Subcutaneous adipose tissue (tissue), 4 donors: ENCODE measurements around the gene PIAS1. TPM values are rescaled to one million over a fixed set of nuclear protein-coding genes. Genes with fewer than 3 reads are reported as not detected.

Experiments
- total RNA-seq, 4 donors: library from RNA; depleted of rRNA; stranded (reverse); fragments of >200 nt; gene quantifications; one replicate each; pipeline ENCODE4 v1.1.0, GENCODE V29; 2016
- TF ChIP-seq, protein P1 (sequence below): fragments of 450-650 bp; IDR thresholded peaks from one replicate; pipeline ENCODE4 v1.5.1; 2016; ENCODE audit warnings: low read depth, mild to moderate bottlenecking, control low read depth, antibody characterized with exemption, moderate library complexity

The PIAS1 gene
- total RNA-seq, 4 donors from 2014 or later, result 34.3 to 68.8 (median 45.4) TPM

GRCh38 chr15:68204361-68204760 is 150.2 kb downstream of the PIAS1 start:
- TF ChIP-seq, protein P1, sequence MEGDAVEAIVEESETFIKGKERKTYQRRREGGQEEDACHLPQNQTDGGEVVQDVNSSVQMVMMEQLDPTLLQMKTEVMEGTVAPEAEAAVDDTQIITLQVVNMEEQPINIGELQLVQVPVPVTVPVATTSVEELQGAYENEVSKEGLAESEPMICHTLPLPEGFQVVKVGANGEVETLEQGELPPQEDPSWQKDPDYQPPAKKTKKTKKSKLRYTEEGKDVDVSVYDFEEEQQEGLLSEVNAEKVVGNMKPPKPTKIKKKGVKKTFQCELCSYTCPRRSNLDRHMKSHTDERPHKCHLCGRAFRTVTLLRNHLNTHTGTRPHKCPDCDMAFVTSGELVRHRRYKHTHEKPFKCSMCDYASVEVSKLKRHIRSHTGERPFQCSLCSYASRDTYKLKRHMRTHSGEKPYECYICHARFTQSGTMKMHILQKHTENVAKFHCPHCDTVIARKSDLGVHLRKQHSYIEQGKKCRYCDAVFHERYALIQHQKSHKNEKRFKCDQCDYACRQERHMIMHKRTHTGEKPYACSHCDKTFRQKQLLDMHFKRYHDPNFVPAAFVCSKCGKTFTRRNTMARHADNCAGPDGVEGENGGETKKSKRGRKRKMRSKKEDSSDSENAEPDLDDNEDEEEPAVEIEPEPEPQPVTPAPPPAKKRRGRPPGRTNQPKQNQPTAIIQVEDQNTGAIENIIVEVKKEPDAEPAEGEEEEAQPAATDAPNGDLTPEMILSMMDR, result no peak

- TF ChIP-seq, protein P1, result no peak
Observed at GRCh38 chr15:68204776-68205557, 150.9 kb downstream of the PIAS1 start, which contains the start of gene CALML4. Gene CALML4, minus strand, starts transcription at chr15:68205332. Its CDS starts 85 bp downstream, at chr15:68205247.

GRCh38 chr15:68205558-68205944 is 151.4 kb downstream of the PIAS1 start:
- TF ChIP-seq, protein P1, result no peak

DNA sequence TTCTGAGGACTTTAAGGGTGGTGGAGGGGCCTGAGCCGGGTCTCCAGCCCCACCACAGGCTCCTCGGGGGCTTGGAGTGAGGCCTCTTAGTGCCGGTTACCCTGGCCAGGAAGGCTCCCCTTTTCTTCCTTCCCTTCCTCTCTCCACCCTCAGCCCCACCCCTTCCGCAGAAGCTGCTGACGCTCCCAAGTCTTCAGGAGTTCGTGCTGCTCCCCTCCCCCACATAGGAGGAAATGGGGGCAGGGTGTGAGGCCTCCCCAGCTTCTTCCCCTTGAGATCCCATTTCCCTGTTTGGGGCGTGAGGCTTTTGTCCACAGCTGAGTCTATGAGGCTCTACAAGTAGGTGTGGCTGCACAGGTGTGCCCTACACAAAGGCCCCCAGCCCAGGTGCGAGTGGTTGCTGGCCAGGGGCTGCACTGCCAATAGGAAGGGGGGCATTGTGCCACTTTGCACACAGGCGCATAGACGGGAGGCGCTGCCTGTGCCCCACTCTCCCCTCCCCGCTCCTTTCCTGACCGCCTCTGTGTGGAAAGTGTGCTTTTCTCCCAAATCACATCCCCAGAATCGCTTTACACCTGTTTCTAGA is 151.9 kb downstream of the PIAS1 start:
- TF ChIP-seq, protein P1, result no peak

- TF ChIP-seq, protein P1, result no peak
Observed at GRCh38 chr15:68206711-68207151, 152.6 kb downstream of the PIAS1 start.

GRCh38 chr15:68207176-68207935 is 153.2 kb downstream of the PIAS1 start:
- TF ChIP-seq, protein P1, result no peak

GRCh38 chr15:68208136-68208535 is 154.0 kb downstream of the PIAS1 start:
- TF ChIP-seq, protein P1, result no peak
